Eye (tissue), 1 donor: ENCODE data around the gene SLC38A10.
A peak's percentile ranks its signal among the peaks of the same experiment; 100 is the strongest.

Experiments used
- DNase-seq: peaks from one replicate; pipeline ENCODE4 v3.0.0-alpha.2; 2015

The SLC38A10 gene

GRCh38 chr17:81273698-81274470, 21.2 kb downstream of the SLC38A10 start:
- DNase-seq = no peak

- DNase-seq = no peak
These were observed 22.5 kb downstream of the SLC38A10 start for GRCh38 chr17:81272616-81273015.

DNA sequence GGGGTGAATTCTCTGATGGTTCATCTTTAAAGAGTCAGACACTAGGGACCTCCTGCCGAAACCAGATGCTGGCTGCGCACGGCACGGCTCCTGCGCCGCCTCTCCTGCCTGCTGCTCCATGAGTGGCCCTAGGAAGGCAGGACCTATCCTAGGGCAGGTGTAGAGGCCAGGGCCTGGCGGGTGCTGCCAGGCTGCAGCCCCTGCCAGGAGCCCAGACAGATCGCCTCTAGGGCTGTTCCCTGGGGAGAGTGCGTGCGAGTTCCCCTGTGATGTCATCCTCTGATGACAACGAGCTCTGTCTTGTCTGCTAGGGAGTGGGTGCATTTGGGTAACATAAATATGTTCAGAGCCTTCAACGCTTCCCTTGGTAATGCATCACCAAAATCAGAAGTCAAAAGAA, 23.9 kb downstream of the SLC38A10 start:
- no peak for DNase-seq

- DNase-seq = no peak
These were observed 24.8 kb downstream of the SLC38A10 start for GRCh38 chr17:81270279-81270678.

DNA sequence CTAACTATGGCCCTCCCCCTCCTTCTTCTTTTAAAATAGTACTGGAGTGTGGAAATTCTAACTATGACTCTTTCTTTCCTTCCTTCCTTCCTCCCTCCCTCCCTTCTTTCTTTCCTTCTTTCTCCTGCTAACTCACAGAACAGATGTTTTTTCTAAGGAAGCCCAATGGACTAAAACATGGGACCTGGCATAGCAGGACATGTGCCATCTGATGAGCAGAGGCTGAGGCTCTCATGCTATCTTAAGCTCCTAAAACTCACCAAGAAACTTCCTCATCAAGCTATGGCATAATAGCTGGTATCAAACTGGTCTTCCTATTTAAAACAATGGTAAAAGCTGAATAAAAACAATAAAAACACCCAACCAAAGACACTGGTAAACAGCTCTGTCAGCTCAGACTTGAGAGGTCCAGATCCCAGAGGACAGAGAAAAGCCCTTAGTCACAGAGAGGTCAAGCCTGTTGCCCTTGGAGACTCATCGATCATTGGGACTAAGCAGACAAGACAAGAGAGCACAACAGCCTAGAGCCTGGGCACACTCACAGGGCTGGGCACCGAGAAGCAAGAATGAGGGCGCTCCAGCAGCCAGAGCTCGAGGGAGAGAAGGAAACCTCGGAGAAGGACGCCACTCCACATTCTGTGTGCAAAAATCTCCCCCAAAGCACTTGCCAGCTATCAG, 27.6 kb downstream of the SLC38A10 start:
- no peak for DNase-seq

- DNase-seq = no peak
These were observed 29.5 kb downstream of the SLC38A10 start for GRCh38 chr17:81265576-81265975.

- DNase-seq = no peak
These were observed 30.5 kb downstream of the SLC38A10 start for GRCh38 chr17:81264640-81265039.

DNA sequence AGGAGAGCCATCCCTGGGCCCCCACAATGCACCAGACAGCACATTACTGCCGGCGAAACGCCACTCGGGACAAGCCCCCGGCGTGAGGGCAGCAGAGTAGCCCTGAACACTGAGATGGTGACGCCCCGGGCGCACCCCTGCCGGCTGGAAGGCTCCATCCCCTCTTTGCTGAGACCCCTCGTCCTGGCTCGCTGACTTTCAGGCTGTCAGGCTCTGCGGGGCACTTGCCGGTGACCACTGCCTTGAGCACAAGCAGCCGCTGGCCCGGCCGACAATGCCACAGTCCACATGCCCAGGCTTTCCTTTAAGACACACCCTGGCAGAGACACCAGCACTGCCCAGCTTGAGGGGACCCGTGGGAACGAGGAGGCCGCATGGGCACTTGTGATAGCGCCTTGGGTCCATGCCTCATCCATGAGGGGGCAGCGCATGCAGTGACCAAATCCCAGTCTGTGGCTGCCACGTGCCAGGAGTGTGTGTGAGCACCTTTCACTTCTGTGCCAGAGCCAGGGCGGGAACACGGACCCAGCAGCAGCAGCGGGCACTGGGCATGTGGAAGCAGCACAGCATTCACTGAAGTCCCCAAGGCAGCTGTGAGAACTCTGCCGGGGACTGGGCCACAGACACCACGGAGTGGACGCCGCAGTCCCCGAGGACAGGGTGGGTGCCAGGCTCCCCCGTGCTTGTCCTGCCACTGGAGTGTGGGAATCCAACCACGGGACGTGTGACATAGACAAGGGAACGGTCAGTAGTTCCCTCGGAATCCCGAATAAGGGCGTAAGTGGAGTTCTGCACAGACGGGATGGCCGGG, 31.5 kb downstream of the SLC38A10 start:
- no peak for DNase-seq

DNA sequence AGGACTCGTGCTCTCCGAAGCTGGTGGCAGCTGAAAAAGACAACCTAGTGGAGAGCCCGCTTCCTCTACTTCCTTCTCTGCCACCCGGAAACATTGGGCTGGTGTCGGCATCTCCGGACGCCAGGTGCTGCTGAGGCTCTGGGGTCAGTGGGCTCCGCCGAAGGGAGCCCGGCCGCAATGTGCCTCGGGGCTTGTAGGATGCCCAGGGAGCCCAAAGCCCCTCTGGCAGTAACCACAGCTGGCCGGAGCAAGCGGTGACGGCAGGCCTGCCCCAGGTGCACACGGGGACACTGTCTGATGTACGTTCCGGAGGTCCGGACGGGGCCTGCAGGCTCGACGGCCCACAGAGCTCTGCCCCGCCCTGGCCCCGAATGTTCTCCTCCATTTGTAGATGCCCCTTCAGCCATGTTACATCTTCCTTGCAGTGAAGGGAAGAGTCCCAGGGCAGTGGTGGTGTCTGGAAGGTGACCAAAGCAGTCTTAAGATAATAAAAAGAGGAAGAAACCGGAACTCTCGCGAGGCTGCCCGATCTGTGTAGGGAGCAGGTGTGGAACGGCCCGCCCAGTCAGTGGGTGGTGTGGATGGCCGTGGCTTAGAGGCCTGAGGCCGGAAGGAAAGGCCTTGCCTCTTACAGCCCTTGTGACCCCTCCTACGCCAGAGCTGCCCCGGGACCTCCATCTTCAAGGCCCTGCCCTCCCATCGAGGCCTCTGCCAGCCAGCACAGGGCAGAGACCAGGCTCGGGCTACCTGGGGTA, 33.3 kb downstream of the SLC38A10 start:
- no peak for DNase-seq

GRCh38 chr17:81261096-81261495, 34.0 kb downstream of the SLC38A10 start:
- DNase-seq = no peak

- DNase-seq = no peak
These were observed 34.5 kb downstream of the SLC38A10 start for GRCh38 chr17:81260641-81261040.

GRCh38 chr17:81260171-81260570, 34.9 kb downstream of the SLC38A10 start:
- DNase-seq = no peak

- DNase-seq = no peak
These were observed 36.0 kb downstream of the SLC38A10 start for GRCh38 chr17:81259058-81259605.

DNA sequence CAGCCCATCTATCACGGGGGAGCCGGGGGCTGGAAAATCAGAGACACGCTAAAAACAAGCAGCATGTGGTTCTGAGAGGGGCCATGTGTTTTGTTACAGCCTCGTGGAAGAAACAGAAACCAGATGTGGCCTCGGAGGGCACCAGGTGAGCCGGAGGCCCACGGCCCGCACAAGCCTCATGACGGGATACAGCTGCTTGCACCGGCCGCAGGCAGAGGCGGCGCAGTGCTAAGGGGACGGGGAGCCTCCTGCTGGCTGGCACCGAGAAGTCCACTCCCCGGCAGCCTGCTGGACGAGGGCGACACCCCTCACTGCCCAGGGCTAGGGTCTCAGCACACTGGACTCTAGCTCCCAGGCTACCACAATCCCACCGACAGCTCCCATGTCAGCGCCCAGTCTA, 36.8 kb downstream of the SLC38A10 start:
- DNase-seq = no peak

DNA sequence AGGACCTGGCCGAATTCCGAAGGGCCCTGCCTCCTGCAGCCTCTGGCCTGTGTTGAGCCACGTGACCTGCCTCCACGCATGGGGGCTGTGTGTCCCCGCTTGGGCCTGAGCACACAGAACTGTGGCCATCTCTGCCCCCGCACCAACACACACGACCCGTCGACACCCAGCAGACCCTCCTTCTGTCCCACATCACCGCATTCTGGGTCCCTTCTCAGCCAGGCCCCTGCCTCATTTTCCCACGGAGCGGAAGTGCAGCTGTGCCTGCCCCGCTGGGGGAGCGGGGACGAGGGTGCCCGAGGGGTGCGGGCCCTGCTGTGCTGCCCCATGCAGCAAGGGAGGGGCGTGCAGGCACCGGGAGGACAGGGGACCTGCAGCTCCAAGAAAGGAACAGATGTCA, 37.6 kb downstream of the SLC38A10 start:
- DNase-seq = no peak

- no peak for DNase-seq
These were observed 38.5 kb downstream of the SLC38A10 start for GRCh38 chr17:81256616-81257015.

GRCh38 chr17:81254955-81255717, 40.0 kb downstream of the SLC38A10 start:
- DNase-seq = peak; percentile 85

GRCh38 chr17:81253358-81254131, 41.6 kb downstream of the SLC38A10 start:
- peak; percentile 84 for DNase-seq

- DNase-seq = no peak
These were observed 42.1 kb downstream of the SLC38A10 start for GRCh38 chr17:81252987-81253329.

DNA sequence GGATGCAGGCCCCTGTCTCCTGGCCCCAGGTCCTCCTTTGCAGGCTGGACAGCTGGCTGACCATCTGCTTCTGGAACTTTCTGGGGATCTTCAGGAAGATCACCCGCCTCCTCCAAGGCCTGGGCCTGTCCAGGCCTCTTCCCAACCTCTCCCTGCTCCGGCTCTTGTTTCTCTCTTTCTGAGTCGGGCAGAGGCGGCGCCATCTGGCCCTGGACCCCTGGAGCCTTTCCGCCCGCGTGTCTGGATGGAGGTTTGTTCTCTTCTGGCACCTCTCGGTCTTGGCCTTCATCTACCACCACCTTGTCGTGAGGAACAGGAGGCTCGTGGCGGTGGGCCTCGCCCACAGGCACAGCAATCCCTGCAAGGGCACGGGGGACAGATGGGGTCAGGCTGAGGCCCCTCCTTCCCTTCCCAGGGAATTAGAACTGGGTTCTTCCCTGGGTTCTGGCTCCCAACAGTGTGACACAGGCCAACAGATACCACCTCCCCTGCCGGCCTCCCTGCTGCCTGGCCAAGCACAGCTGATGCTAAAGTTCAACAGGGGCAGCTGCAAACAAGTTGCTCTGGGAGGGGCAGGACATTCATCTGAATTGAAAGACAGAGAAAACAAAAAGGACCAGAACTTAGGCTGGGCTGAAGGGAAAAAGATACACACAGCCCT, 42.7 kb downstream of the SLC38A10 start:
- DNase-seq = peak; percentile 43
